ENCODE results near the gene TIMM44. TPM values are rescaled to one million over a fixed set of nuclear protein-coding genes. Genes with fewer than 3 reads are reported as not detected.

The TIMM44 gene
- total and polyA plus RNA-seq, 10 of the 15 experiments (the other 5 are each of a cell fraction or from before 2014, with no cell fraction given): 6.6 to 90.7 (median 57.6) TPM

DNA sequence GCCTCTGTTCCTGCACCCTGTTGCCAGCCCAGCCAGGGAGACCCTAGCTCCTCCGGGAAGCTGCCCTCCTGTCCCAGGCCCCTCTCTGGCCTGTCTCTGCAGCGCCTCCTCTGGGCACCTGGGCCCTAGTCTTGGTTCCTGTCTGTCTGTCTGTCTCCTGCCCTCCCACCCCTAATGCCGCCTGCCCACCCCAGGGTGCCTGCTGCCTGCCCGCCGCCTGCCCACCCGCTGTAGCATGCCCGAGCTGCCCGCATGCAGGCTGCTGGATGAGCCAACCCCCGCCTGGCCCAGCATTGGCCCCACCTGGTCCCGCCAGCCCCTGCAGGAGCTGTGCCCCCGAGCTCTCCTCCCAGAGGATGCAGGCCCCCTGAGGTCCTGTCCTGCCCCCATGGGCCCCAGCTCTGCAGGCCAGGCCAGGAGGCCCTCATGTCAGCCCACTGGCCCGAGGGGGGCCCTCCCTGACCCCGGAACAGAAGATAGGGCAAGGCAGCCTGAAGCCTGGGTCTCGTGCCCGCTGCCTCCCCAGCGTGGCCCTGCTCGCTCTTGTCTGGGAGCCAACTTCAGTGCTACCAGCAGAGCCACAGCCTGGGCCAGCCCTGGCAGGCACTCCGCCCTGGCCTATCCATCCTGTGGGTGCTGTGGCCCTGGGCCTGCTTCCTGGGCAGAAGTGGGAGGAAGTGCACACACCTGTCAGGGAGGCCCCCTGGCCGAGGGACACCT is 34.6 kb downstream of the TIMM44 start:
- POLR2A ChIA-PET: no interaction called here
- FAIRE-seq: no peak
- Histone ChIP-seq H2AFZ (ENCODE audit: control insufficient read depth, low read depth, low read length) (no peak overlapping the region), H3K4me3 (no peak overlapping the region), H4K20me1 (ENCODE audit: control insufficient read depth, insufficient read depth) (peaks cover 9% of the 10 kb centered on the region; the same call in 1 of the 2 replicates), H3K9ac (ENCODE audit: control insufficient read depth, insufficient read depth, low read length) (no peak overlapping the region), H3K79me2 (ENCODE audit: control insufficient read depth, insufficient read depth, low read length) (peaks cover 29% of the 10 kb centered on the region), H3K36me3 (ENCODE audit: control insufficient read depth in 2 of 2, insufficient read depth in 2 of 2, low read length in 1 of 2) (peaks cover 0 to 16% of the 10 kb centered on the region in 2 experiments; a peak in 3 of 4 replicates), H3K4me1 (ENCODE audit: control insufficient read depth, insufficient read depth, low read length) (peaks cover 8% of the 10 kb centered on the region), H3K4me2 (ENCODE audit: control insufficient read depth, insufficient read depth) (no peak overlapping the region), H3K27me3 (replicated peaks in 1 of 2; ENCODE audit: control insufficient read depth in 2 of 2, insufficient read depth in 2 of 2, low read length in 1 of 2) (no peaks in the 10 kb centered on the region), H3K27ac (ENCODE audit: control insufficient read depth, insufficient read depth) (no peak overlapping the region), H3K9me3 (replicated peaks; ENCODE audit: control insufficient read depth, insufficient read depth, low read length) (no peaks in the 10 kb centered on the region)
- TF ChIP-seq ZNF207 (IDR thresholded peaks at IDR 0.05; ENCODE audit: borderline replicate concordance) (no peak), RAD51 (IDR thresholded peaks at IDR 0.05) (no peak), TBL1XR1 (IDR thresholded peaks at IDR 0.05; ENCODE audit: low read depth, low read length) (no peak), CBX3 (IDR thresholded peaks at IDR 0.05; ENCODE audit: borderline replicate concordance, low read depth) (no peak), ATF7 (IDR thresholded peaks at IDR 0.05; ENCODE audit: low read depth) (no peak), SMARCA5 (IDR thresholded peaks at IDR 0.05) (no peak), MEF2B (IDR thresholded peaks at IDR 0.05; ENCODE audit: partially characterized antibody, poor library complexity, severe bottlenecking) (no peak), HDGF (IDR thresholded peaks at IDR 0.05) (no peak)
- TF ChIP-seq, protein P1, sequence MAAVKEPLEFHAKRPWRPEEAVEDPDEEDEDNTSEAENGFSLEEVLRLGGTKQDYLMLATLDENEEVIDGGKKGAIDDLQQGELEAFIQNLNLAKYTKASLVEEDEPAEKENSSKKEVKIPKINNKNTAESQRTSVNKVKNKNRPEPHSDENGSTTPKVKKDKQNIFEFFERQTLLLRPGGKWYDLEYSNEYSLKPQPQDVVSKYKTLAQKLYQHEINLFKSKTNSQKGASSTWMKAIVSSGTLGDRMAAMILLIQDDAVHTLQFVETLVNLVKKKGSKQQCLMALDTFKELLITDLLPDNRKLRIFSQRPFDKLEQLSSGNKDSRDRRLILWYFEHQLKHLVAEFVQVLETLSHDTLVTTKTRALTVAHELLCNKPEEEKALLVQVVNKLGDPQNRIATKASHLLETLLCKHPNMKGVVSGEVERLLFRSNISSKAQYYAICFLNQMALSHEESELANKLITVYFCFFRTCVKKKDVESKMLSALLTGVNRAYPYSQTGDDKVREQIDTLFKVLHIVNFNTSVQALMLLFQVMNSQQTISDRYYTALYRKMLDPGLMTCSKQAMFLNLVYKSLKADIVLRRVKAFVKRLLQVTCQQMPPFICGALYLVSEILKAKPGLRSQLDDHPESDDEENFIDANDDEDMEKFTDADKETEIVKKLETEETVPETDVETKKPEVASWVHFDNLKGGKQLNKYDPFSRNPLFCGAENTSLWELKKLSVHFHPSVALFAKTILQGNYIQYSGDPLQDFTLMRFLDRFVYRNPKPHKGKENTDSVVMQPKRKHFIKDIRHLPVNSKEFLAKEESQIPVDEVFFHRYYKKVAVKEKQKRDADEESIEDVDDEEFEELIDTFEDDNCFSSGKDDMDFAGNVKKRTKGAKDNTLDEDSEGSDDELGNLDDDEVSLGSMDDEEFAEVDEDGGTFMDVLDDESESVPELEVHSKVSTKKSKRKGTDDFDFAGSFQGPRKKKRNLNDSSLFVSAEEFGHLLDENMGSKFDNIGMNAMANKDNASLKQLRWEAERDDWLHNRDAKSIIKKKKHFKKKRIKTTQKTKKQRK (IDR thresholded peaks at IDR 0.05; ENCODE audit: low read depth, low read length): no peak
- TF ChIP-seq, protein P2, sequence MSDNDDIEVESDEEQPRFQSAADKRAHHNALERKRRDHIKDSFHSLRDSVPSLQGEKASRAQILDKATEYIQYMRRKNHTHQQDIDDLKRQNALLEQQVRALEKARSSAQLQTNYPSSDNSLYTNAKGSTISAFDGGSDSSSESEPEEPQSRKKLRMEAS (IDR thresholded peaks at IDR 0.05; ENCODE audit: low read depth, low read length): no peak
- TF ChIP-seq, protein P3, sequence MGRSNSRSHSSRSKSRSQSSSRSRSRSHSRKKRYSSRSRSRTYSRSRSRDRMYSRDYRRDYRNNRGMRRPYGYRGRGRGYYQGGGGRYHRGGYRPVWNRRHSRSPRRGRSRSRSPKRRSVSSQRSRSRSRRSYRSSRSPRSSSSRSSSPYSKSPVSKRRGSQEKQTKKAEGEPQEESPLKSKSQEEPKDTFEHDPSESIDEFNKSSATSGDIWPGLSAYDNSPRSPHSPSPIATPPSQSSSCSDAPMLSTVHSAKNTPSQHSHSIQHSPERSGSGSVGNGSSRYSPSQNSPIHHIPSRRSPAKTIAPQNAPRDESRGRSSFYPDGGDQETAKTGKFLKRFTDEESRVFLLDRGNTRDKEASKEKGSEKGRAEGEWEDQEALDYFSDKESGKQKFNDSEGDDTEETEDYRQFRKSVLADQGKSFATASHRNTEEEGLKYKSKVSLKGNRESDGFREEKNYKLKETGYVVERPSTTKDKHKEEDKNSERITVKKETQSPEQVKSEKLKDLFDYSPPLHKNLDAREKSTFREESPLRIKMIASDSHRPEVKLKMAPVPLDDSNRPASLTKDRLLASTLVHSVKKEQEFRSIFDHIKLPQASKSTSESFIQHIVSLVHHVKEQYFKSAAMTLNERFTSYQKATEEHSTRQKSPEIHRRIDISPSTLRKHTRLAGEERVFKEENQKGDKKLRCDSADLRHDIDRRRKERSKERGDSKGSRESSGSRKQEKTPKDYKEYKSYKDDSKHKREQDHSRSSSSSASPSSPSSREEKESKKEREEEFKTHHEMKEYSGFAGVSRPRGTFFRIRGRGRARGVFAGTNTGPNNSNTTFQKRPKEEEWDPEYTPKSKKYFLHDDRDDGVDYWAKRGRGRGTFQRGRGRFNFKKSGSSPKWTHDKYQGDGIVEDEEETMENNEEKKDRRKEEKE (IDR thresholded peaks at IDR 0.05): no peak
- no peak for ATAC-seq
- RAD21 ChIA-PET (ENCODE audit: unreplicated experiment): no interaction called here
- in situ Hi-C loops (cut with MboI): no loop called here
- no TSS peak for BruUV-seq (replicated peaks)
- CTCF ChIA-PET: interaction anchor here (0.8 kb wide), 1 partner anchor 12 kb away, joined by 4 read pairs; the partner anchor contains the start of gene SNAPC2
- 96% methylated on average over 17 of the region's 19 CpGs for WGBS (ENCODE audit: insufficient coverage, insufficient replicate concordance, low lambda C conversion rate, missing lambda C conversion rate)
- intact Hi-C loops (cut with micrococcal nuclease; ENCODE audit: unreplicated experiment): loop anchor here (10.0 kb wide), 1 partner anchor 224 kb away; the partner anchor contains the start of gene TRAPPC5
- DNase-seq (ENCODE audit: low read depth, low spot score): no peak
- SMC1A ChIA-PET (ENCODE audit: uncharacterized antibody, unreplicated experiment): no interaction called here

All from GM12878 (cell line).